Stimulated activated CD4-positive, alpha-beta T cell treated with anti-CD3 and anti-CD28 coated beads, Interleukin-2, amount 100 ng/mL, for 4 hours (primary cell): ENCODE measurements around the gene NR2E3.
A peak's percentile ranks its signal among the peaks of the same experiment; 100 is the strongest.

Source experiments
- DNase-seq: peaks from one replicate; pipeline ENCODE4 v3.0.0-alpha.2; 2020; ENCODE audit warnings: low read depth

NR2E3 gene

GRCh38 chr15:71810256-71811035 is at the start of gene NR2E3:
NR2E3 (plus strand) TSS chr15:71810554; CDS start chr15:71810744, 190 bp downstream.
- DNase-seq: no peak

- DNase-seq: no peak
Observed at GRCh38 chr15:71760852-71761251, 49.5 kb upstream of the NR2E3 start.

GRCh38 chr15:71761649-71762048 is 48.7 kb upstream of the NR2E3 start:
- DNase-seq: no peak

GRCh38 chr15:71768184-71768583 is 42.2 kb upstream of the NR2E3 start:
- DNase-seq: no peak

GRCh38 chr15:71773206-71773859 is 37.0 kb upstream of the NR2E3 start:
- no peak for DNase-seq

- DNase-seq: no peak
Observed at GRCh38 chr15:71775856-71776255, 34.5 kb upstream of the NR2E3 start.

GRCh38 chr15:71776304-71776703 is 34.0 kb upstream of the NR2E3 start:
- no peak for DNase-seq

- DNase-seq: no peak
Observed at GRCh38 chr15:71777216-71777943, 33.0 kb upstream of the NR2E3 start.

- DNase-seq: no peak
Observed at GRCh38 chr15:71779073-71779797, 31.1 kb upstream of the NR2E3 start.

- peak; percentile 13 for DNase-seq
Observed at GRCh38 chr15:71780115-71780976, 30.0 kb upstream of the NR2E3 start.

- DNase-seq: no peak
Observed at GRCh38 chr15:71781179-71781964, 29.0 kb upstream of the NR2E3 start.

- DNase-seq: no peak
Observed at GRCh38 chr15:71781965-71782265, 28.4 kb upstream of the NR2E3 start.

- no peak for DNase-seq
Observed at GRCh38 chr15:71782422-71783165, 27.8 kb upstream of the NR2E3 start.

GRCh38 chr15:71784719-71785118 is 25.6 kb upstream of the NR2E3 start:
- DNase-seq: no peak

- no peak for DNase-seq
Observed at GRCh38 chr15:71785996-71786395, 24.4 kb upstream of the NR2E3 start.

- DNase-seq: no peak
Observed at GRCh38 chr15:71786673-71787072, 23.7 kb upstream of the NR2E3 start.

GRCh38 chr15:71788646-71789579 is 21.4 kb upstream of the NR2E3 start:
- DNase-seq: no peak

GRCh38 chr15:71789616-71790015 is 20.7 kb upstream of the NR2E3 start:
- no peak for DNase-seq

GRCh38 chr15:71790081-71790480 is 20.3 kb upstream of the NR2E3 start:
- no peak for DNase-seq
